Measurements from ENCODE around the gene KLK3.

The KLK3 gene

DNA sequence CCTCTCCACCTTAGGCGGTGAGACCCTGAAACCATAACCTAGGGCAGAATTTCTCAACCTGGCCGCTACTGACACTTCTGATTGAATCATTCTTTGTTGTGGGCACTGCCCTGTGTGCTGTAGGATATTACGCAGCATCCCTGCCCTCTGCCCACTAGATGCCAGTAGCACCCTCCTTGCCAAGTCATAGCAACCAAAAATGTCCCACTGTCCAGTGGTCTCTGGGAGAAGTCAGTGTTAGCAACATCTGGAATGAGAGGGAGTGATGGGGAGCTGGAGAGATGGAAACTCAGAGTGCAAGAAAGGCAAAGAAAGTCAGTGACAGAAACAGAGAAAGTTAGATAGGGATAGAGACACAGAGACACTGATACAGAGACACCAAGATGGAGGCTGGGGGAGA, 42.9 kb downstream of the KLK3 start:
- H3K36me3 ChIP-seq (ENCODE audit: control insufficient read depth, insufficient read depth, low read length), result no peaks in the 10 kb centered on the region
- no peaks in the 10 kb centered on the region for H3K27me3 ChIP-seq (ENCODE audit: control insufficient read depth, insufficient read depth, low read length)
- H3K4me1 ChIP-seq (ENCODE audit: control insufficient read depth, insufficient read depth, low read length), result no peaks in the 10 kb centered on the region
- H3K4me3 ChIP-seq (ENCODE audit: low read length), result no peak overlapping the region
- no peak overlapping the region for H3K27ac ChIP-seq (ENCODE audit: low read depth, low read length)
- H3K9ac ChIP-seq (ENCODE audit: low read length), result no peak overlapping the region

GRCh38 chr19:50898018-50898417, 43.3 kb downstream of the KLK3 start:
- Histone ChIP-seq H3K9ac (ENCODE audit: low read length) (no peak overlapping the region), H3K36me3 (ENCODE audit: control insufficient read depth, insufficient read depth, low read length) (no peaks in the 10 kb centered on the region), H3K27me3 (ENCODE audit: control insufficient read depth, insufficient read depth, low read length) (no peaks in the 10 kb centered on the region), H3K4me3 (ENCODE audit: low read length) (no peak overlapping the region), H3K27ac (ENCODE audit: low read depth, low read length) (no peak overlapping the region), H3K4me1 (ENCODE audit: control insufficient read depth, insufficient read depth, low read length) (no peaks in the 10 kb centered on the region)

DNA sequence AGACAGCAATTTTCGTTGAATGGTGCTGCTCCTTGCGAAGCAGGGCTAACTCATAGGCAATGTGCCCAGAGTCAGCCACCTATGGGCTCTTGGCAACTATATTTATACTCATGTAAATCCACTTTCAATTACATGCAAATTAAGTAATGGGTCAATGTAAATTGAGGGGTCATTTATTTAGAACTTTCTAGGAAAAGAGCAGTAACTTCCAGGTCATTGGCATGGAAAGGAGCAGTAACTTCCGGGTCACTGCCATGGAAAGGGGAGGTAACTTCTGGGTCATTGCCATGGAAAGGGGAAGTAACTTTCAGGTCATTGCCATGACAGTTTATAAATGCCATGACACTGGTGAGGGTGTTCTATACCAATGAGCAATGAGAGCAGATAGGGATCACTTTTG, 44.9 kb downstream of the KLK3 start:
- Histone ChIP-seq H3K36me3 (ENCODE audit: control insufficient read depth, insufficient read depth, low read length) (no peaks in the 10 kb centered on the region), H3K27me3 (ENCODE audit: control insufficient read depth, insufficient read depth, low read length) (no peaks in the 10 kb centered on the region), H3K4me1 (ENCODE audit: control insufficient read depth, insufficient read depth, low read length) (no peaks in the 10 kb centered on the region), H3K9ac (ENCODE audit: low read length) (no peak overlapping the region), H3K4me3 (ENCODE audit: low read length) (no peak overlapping the region), H3K27ac (ENCODE audit: low read depth, low read length) (no peak overlapping the region)

- Histone ChIP-seq H3K27me3 (ENCODE audit: control insufficient read depth, insufficient read depth, low read length) (no peaks in the 10 kb centered on the region), H3K27ac (ENCODE audit: low read depth, low read length) (no peak overlapping the region), H3K9ac (ENCODE audit: low read length) (no peak overlapping the region), H3K4me1 (ENCODE audit: control insufficient read depth, insufficient read depth, low read length) (no peaks in the 10 kb centered on the region), H3K36me3 (ENCODE audit: control insufficient read depth, insufficient read depth, low read length) (no peaks in the 10 kb centered on the region), H3K4me3 (ENCODE audit: low read length) (no peak overlapping the region)
These were observed 47.9 kb downstream of the KLK3 start for GRCh38 chr19:50902640-50903039.

GRCh38 chr19:50906217-50906616, 51.5 kb downstream of the KLK3 start:
- Histone ChIP-seq H3K4me3 (ENCODE audit: low read length) (no peak overlapping the region), H3K4me1 (ENCODE audit: control insufficient read depth, insufficient read depth, low read length) (no peaks in the 10 kb centered on the region)

DNA sequence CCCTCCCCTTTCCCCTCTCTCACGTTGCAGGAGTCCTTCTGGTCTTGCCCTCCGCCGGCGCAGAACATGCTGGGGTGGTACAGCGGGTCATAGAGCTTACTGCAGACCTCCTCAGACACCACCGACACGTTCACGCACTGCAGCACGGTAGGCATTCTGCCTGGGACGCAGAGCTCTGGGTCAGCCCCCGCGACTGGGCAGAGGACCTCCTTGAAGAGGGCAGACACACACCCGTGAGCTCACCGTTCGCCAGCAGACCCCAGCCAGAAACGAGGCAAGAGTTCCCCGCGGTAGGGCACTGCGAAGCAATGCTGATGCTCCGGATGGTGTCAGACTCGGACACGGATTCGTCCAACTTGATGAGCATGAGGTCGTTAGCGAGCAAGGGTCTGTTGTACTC, 53.6 kb downstream of the KLK3 start:
- Histone ChIP-seq H3K9ac (ENCODE audit: low read length) (no peak overlapping the region), H3K27ac (ENCODE audit: low read depth, low read length) (no peak overlapping the region), H3K27me3 (ENCODE audit: control insufficient read depth, insufficient read depth, low read length) (peaks cover 25% of the 10 kb centered on the region), H3K36me3 (ENCODE audit: control insufficient read depth, insufficient read depth, low read length) (no peaks in the 10 kb centered on the region), H3K4me1 (ENCODE audit: control insufficient read depth, insufficient read depth, low read length) (no peaks in the 10 kb centered on the region), H3K4me3 (ENCODE audit: low read length) (no peak overlapping the region)

More at GRCh38 chr19:50906217-50906616, 51.5 kb downstream of the KLK3 start:
- H3K27me3 ChIP-seq (ENCODE audit: control insufficient read depth, insufficient read depth, low read length), result peaks cover 18% of the 10 kb centered on the region
- H3K27ac ChIP-seq (ENCODE audit: low read depth, low read length), result no peak overlapping the region
- no peak overlapping the region for H3K9ac ChIP-seq (ENCODE audit: low read length)
- no peaks in the 10 kb centered on the region for H3K36me3 ChIP-seq (ENCODE audit: control insufficient read depth, insufficient read depth, low read length)

DNA sequence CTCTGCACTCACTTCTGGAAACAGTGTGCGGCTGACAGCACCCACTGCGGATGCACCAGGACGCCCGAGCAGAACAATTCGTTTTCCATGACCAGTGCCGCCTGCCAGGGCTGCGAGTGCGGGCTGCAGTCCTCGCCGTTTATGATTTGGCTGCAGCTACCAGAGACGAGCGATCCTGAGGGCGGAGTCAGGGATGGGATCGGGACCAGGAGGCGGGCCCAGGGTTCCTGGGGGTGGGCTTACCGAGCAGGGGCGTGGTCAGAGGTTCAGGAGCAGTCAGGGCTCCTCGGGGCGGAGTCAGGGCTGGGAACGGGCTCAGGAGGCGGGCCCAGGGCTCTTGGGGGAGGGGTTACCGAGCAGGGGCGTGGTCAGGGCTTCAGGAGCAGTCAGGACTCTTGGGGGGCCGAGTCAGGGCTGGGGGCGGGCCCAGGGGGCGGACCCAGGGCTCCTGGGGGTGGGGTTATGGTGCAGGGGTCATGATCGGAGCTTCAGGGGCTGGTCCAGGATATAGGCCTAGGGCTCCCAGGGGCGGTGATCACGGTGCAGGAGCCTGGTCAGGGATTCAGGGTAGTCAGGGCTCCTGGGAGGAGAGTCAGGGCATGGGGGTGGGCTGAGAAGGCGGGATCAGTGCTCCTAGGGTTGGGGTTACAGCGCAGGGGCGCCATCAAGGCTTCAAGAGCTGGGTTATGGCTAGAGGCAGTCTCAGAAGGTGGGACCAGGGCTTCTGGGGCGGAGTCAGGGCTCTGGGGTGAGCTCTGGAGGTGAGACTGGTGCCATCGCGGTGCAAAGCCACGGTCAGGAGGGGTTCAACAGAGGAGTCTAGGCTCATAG, 54.7 kb downstream of the KLK3 start:
- no peak overlapping the region for H3K4me3 ChIP-seq (ENCODE audit: low read length)

More for the DNA sequence above, 54.7 kb downstream of the KLK3 start:
- no peak overlapping the region for H3K9ac ChIP-seq (ENCODE audit: low read length)
- peaks cover 25% of the 10 kb centered on the region for H3K27me3 ChIP-seq (ENCODE audit: control insufficient read depth, insufficient read depth, low read length)
- no peaks in the 10 kb centered on the region for H3K36me3 ChIP-seq (ENCODE audit: control insufficient read depth, insufficient read depth, low read length)
- no peak overlapping the region for H3K27ac ChIP-seq (ENCODE audit: low read depth, low read length)
- no peaks in the 10 kb centered on the region for H3K4me1 ChIP-seq (ENCODE audit: control insufficient read depth, insufficient read depth, low read length)

Measured in rectal smooth muscle tissue (tissue), 1 donor.